ENCODE results near the gene TFAP2A.

The TFAP2A gene

DNA sequence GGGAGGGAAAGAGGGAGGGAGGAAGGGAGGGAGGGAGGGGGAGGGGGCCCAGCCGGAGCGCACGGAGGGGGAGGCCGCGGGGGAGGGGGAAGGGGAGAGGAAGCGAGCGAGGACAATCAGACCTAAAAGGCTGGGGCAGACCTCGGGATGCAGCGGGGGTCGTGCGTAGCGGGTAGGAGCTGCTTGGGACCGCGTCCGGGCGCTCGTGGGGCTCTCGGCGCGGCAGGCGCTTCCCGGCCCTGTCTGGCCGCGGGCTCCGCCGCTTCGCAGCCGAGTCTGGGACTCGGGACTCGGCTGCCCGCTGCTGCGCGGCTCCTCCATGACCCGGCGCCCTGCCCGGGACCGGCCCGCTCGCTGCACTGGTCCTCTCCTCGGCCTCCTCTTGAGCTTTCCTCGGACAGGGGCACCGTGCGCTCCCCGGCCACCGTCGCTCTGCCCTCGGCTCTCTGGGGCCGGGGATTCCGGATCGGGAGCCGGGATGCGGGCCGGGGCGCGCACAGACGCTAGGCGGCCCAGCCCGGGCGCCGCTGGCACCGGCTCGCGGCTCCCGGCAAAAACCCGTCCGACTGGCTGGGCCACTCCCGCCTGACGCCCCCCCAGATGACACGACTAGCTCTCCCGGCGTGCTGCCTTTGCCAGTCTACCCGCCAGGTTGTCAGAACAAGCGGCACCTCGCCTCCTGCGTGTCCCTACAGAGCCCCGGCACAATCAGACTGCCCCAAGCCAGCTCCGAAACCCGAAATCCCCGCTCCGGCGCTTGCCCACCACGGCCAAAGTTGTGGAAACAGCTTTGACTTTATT lies 2.2 kb downstream of the TFAP2A start:
- no peak for DNase-seq

DNA sequence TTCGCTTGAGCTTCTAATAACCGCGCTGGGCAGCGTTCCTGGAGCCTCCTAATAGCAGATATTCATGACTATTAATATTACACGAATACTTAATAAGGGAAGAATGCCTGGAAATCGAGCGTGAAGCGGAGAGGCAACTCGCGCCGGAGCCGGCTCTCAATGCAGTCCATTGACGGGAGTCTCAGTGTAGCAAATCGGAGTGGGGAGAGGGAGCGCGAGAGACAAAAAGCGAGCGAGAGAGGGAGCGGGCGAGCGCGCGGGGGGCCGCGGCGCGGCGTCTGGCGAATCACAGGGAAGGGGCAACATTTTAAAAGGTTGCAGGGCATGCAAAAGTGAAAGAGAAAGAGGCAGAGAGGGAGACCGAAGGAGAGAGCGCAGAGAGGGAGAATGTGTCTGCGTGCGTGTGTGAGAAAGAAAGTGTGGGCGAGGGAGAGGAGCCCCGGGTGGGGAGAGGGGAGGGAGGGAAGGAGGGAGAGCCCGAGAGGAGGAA lies 2.9 kb downstream of the TFAP2A start:
- DNase-seq, result no peak

DNA sequence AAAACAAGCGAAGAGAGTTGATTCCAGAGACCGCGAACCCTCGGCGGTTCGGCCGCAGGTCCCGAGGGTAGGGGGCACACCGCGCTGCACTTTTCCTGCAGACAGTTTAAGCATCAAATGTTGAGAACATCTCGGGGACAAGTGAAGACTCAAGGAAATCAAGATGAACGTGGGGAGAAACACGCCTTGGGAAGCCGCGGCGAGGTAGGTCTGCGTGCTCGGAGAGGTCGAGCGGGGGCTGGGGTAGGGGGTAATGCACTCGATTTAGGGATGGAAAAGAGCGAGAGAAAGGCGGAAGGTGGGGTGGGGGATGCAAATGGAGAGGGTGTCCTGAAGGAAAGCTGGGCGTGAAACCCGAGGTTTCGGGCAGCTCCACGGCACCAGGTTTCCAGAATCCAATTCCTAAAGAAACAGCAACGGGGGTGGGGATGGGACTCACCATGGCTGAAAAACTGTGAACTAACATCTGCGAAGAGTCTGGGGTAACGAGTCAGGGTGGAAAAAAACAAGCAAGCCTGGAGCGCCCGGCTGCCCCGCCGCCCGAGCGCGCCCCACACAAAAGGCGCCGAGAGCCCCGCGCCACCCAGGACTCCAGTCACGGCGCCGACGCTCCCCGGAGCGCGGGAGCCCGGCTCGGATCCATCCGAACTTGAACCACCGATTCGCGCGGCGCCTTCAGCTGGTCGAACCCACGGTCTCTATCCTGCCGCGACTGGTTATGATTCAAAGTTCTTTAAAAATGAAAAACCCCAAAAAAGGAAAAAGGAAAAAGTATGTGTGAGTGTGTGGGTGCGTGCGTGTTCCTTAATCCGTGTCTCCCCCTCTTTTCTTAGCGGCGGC lies 3.5 kb downstream of the TFAP2A start:
- no peak for DNase-seq

DNA sequence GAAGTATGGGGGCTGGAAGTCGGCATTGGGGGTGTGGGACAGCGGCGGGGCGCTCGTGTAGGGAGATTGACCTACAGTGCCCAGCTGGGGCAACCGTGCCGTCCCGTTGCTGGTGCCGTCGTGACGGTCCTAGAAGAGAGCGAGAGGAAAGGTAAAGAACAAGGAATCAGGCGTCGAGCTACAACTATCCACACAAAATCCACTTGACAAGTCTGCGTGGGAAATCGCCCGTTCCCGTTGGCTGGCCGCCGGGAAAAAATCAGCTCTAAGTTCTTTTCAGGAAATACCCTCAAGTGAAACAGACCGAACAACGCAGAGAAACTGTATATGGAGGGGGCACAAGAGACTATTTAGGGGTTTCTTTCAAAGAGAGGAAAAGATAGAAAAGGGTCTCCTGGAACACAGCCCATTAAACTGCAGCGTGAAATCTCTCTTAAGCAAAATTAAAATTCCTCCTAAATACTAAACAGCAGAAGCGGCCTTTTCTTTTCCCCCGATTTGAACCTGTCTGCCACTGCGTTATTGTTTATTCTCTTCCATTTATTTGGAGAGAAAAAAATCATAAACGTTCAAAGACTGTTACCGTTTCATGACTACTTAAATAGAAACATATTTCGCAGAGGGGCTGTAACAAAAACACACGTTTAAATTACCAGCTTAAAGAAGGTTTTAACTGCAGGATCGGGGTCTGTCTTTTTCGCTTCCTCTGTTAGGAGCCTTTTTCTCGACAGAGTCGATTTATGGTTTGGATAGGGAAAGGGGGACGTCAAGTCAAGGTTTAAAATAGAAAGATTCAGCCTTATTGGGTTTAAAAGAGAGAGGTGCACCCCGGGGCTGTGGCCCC lies 4.4 kb downstream of the TFAP2A start:
- DNase-seq, result no peak

GRCh38 chr6:10409731-10410206 lies 5.1 kb downstream of the TFAP2A start:
- no peak for DNase-seq

DNA sequence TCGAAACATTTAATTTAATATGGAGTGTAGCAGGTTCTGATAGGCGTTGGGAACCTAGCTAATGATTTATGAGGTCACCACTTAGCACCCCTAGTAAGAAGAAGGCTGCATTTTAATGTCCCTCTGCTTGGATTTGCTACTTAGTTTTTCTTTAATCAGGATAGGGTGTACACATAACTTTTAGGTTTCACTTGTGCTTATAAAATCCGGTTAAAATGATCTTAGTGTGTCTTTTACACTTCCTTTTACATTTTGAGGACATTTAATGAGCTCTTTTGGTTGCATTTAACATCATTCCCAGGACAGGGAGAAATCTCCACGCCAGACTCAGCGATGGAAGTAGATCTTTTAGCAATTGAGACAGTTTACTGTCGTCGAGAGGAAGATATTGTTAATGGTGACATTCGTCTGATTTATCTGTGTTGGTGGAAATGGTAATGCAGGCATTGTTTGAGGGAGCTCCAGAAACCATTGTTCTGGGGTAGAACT lies 5.6 kb downstream of the TFAP2A start:
- no peak for DNase-seq

DNA sequence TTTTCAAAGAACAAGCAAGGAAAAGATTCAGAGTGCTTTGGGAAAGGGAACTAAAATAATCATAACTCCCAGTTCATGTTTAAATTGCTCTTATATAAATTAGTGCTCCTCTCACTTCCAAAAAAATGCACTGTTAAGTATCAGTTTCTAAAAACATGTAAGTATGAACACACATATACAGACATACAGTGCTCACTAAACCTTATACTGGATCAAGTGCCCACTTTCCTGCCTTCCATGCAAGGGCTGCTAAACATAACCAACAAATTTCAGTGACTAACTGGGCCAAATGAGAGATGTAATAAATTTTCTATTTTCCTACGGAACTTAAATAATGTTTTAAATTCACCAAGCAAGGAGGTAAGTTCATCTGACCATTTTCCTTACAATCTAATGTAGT lies 6.4 kb downstream of the TFAP2A start:
- DNase-seq, result no peak

- no peak for DNase-seq
These were observed 7.2 kb downstream of the TFAP2A start for GRCh38 chr6:10407674-10408054.

GRCh38 chr6:10407018-10407673 lies 7.7 kb downstream of the TFAP2A start:
- no peak for DNase-seq

GRCh38 chr6:10406556-10406955 lies 8.3 kb downstream of the TFAP2A start:
- DNase-seq, result no peak

DNA sequence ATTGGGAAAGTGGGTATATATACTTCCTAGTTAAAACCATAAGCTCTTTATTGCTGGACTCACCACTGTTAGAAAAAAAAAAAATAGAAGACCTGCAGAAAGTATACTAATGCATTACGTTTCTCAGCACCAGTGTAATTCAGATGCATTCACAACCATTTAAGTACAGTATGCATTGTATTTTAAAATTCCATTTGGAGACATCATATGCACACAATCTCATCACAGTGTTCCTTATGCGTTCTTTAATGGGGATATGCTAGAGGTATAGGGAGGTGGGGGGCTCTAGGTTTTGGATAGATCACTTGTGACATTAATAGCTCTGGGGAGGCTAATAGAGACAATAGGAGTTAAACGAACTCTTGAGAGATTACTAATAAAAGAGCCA lies 9.4 kb downstream of the TFAP2A start:
- no peak for DNase-seq

DNA sequence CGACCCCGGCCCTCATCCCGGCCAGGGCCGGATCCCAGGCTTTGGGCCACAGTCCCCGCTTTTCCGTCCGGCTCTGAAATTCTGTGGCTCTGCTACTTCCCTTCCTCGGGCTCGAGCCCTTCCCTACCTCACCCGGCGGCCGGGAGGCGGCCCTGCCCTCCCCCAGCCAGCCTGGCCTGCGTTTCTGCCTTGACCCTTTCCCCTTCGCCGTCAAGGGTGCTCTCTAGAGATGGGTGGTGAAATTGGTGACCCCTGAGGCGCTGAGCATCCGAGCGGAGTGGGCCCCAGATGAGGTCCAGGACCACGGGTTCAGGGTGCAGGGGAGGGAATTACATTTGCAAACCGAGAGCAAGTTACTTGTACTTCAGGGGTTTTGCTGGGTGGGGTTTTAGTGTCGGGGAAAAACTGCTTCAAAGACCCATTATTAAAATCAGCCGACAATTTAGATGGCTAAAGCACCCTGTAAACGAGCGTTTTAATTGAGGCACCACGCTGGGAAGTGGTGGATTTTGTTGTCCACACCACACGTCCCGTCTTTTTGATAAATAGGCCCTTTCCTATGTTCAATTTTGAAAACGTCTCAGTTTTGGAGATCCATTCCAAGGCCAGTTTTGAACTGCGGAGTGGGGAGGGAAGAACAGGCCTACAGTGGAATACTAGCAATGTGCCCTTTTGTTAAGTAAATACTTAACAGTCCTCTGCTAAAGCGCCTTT lies 9.9 kb downstream of the TFAP2A start:
- no peak for DNase-seq

DNA sequence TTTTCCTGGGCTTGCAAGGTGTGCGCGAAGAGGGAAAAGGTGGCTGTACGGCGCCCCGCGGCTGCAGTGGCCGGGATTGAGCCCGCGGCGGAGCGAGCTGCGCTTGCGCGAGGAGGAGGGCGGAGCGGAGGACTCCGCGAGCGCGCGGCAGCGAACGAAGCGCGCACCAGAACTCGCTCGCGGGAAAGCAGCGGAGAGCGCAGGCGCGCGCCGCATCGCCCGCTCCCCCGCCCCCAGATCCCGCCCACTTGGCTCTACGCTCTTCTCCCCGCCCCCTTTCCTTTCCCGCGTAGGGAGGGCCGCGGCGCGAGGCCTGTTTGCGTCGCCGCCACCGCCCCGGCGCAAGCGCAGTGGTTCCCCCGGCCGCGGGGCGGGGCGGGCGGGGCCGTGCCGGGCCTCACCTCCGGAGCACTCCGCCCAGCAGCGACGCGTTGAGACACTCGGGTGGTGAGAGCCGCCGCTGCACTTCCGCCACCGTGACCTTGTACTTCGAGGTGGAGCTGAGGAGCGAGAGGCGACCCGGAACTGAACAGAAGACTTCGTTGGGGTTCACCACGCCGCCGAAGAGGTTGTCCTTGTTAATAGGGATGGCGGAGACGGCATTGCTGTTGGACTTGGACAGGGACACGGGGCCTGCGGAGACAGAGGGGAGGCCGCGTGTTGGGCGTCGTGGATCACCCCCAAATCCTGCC lies 10.6 kb downstream of the TFAP2A start:
- peak; percentile 81 for DNase-seq

GRCh38 chr6:10403385-10404106 lies 11.3 kb downstream of the TFAP2A start:
- peak; percentile 54 for DNase-seq

DNA sequence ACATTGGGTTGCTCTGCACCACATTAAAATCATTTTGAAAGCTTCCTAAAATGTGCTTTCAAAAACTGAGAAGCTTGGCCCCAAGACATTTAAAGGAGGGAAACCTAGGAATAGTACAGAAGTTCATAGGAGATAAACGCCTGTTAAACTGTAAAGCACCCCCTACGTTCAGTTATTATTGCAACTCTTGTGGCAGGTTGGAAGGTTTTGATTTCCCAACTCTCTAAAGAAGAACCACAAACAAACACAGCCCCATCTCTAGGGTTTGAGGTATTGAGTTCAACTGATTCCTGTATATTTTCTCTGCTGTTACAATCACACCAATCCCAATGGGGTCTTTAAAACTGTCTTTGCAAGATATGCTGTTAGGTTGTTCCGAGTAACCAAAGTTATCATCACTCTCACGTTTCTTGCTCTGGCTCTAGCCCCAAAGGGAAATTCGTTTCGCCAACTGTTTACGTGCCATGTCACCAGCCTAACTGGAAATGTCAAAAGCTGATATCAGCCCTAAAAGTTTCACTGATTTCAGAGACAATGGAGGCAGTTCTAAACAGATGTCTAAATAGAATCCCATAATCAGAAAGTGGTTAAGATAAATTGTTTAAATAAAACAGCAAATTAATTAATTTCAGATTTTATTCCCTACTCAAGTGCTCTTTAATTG lies 12.1 kb downstream of the TFAP2A start:
- no peak for DNase-seq

DNA sequence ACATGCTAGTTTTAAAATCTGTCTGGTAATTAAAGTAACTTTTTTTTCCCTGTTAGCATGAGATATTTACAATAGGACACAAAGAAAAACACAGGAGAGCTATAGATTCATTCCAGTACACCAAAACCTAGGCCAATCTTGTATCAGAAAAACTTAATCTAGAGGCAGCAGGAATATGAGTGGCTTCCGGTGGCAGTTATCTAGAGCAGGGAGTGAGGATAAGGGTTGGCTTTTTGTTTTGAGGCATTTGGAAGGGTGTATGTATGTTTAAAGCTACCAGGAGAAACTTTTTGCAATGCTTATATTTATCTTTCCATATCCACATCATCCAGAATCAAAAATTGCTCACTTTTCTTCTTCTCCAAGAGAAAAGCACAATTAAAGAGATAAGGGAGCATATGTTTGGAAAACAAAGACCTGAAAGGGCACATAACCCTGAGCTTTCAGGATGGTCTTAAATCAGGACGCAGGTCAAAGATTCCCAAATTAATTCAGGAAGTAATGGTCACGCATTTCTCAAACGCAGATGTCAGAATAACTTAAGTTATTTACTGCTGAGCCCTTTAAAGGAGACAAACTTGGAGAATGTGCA lies 13.1 kb downstream of the TFAP2A start:
- DNase-seq, result no peak

DNA sequence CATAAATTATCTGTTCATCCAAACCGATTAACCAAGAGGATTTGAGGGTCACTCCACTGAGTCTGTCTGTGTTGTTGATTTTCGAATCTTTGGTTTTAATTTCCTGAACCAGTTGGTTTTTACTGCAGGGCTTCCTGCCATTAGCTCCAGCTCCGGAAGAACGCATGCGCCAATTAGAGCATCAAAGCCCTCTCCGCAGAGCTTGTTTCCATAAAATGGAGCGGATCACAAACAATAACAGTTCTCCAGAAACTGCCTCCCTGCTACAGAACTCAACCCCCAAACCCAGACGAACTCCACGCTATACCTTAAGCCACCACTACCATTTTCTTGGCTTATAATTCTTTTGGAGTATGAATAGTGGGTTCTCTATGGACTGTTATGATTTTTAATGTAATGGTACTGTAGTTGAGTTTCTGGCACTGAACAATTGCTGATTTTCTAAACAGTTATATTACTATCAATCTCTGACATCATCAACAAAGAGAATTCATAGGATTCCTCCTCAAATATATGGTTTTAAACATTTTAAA lies 13.8 kb downstream of the TFAP2A start:
- no peak for DNase-seq

DNA sequence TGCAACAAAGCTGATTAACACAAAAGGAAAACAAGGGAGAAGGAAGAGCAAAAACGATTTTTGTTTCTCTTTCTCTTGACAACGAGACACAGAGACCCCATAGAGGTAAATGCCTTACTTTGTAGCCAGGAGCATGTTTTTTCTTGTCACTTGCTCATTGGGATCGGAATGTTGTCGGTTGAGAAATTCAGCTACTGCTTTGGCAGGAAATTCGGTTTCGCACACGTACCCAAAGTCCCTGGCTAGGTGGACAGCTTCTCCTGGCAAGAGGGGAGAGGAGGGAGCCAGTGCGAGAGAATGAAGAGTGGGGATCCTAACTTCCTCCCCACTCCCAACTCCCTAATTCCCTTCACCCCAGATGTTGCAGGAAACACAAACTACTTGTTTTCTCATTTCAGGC lies 14.5 kb downstream of the TFAP2A start:
- no peak for DNase-seq

DNA sequence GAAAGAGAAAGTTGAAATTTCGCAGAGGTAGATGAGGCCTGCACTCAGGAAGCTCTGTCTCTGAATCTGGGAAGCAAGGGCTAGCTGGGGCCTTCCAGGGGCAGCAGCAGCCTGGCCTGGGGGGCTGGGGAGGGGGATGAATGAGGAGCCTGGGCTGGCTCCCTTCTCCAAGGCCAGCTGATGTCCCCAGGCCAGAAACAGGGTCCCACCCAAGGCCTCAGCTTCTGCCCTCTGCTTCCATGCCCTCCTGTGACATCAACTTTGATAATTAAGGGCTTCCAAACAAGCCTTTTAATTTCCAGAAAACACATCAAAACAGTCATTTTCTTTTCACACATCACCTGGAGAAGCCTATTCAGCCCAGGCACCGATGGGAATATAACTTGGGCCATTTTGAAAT lies 15.4 kb downstream of the TFAP2A start:
- no peak for DNase-seq

All from HCEC 1CT (cell line).